ENCODE results near the gene OR5B17.

OR5B17 gene

GRCh38 chr11:58330861-58331260, 28.0 kb downstream of the OR5B17 start:
- Histone ChIP-seq H3K4me1 (ENCODE audit: insufficient read depth, low read length) (no peaks in the 10 kb centered on the region), H3K4me3 (ENCODE audit: low read depth in 1 of 2, low read length in 2 of 2) (no peak overlapping the region), H3K36me3 (ENCODE audit: insufficient read depth, low read length) (no peaks in the 10 kb centered on the region), H2AFZ (ENCODE audit: low read depth, low read length) (no peak overlapping the region), H3K27me3 (ENCODE audit: insufficient read depth, low read length, poor library complexity) (no peaks in the 10 kb centered on the region), H3K27ac (ENCODE audit: low read length) (no peak overlapping the region), H3K9me3 (ENCODE audit: insufficient read depth, low read length, severe bottlenecking) (no peaks in the 10 kb centered on the region), H4K20me1 (ENCODE audit: insufficient read depth, low read length) (no peaks in the 10 kb centered on the region), H3K9ac (ENCODE audit: low read depth, low read length) (no peak overlapping the region), H3K4me2 (ENCODE audit: insufficient read depth, low read length) (no peak overlapping the region), H3K79me2 (ENCODE audit: insufficient read depth, low read length) (no peaks in the 10 kb centered on the region)
- ATAC-seq (ENCODE audit: insufficient read depth, low read depth) (no peak), DNase-seq (no peak)
- TF ChIP-seq EZH2 (IDR thresholded peaks at IDR 0.05; ENCODE audit: borderline replicate concordance, low read depth, low read length, severe bottlenecking) = no peak
- TF ChIP-seq, protein P1, sequence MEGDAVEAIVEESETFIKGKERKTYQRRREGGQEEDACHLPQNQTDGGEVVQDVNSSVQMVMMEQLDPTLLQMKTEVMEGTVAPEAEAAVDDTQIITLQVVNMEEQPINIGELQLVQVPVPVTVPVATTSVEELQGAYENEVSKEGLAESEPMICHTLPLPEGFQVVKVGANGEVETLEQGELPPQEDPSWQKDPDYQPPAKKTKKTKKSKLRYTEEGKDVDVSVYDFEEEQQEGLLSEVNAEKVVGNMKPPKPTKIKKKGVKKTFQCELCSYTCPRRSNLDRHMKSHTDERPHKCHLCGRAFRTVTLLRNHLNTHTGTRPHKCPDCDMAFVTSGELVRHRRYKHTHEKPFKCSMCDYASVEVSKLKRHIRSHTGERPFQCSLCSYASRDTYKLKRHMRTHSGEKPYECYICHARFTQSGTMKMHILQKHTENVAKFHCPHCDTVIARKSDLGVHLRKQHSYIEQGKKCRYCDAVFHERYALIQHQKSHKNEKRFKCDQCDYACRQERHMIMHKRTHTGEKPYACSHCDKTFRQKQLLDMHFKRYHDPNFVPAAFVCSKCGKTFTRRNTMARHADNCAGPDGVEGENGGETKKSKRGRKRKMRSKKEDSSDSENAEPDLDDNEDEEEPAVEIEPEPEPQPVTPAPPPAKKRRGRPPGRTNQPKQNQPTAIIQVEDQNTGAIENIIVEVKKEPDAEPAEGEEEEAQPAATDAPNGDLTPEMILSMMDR (IDR thresholded peaks at IDR 0.05; ENCODE audit: borderline replicate concordance, extremely low read depth, low read length, poor library complexity, severe bottlenecking) = no peak

GRCh38 chr11:58318532-58318931, 40.3 kb downstream of the OR5B17 start:
- H3K36me3 ChIP-seq (ENCODE audit: insufficient read depth, low read length) = no peaks in the 10 kb centered on the region
- no peaks in the 10 kb centered on the region for H3K4me1 ChIP-seq (ENCODE audit: insufficient read depth, low read length)
- no peaks in the 10 kb centered on the region for H3K27me3 ChIP-seq (ENCODE audit: insufficient read depth, low read length, poor library complexity)
- no peak overlapping the region for H3K9ac ChIP-seq (ENCODE audit: low read depth, low read length)
- H3K4me2 ChIP-seq (ENCODE audit: insufficient read depth, low read length) = no peak overlapping the region
- no peak for DNase-seq
- H4K20me1 ChIP-seq (ENCODE audit: insufficient read depth, low read length) = no peaks in the 10 kb centered on the region
- H2AFZ ChIP-seq (ENCODE audit: low read depth, low read length) = no peak overlapping the region
- TF ChIP-seq EZH2 (IDR thresholded peaks at IDR 0.05; ENCODE audit: borderline replicate concordance, low read depth, low read length, severe bottlenecking) = no peak
- TF ChIP-seq, protein P1 (IDR thresholded peaks at IDR 0.05; ENCODE audit: borderline replicate concordance, extremely low read depth, low read length, poor library complexity, severe bottlenecking) = no peak
- no peak for ATAC-seq (ENCODE audit: insufficient read depth, low read depth)
- no peaks in the 10 kb centered on the region for H3K79me2 ChIP-seq (ENCODE audit: insufficient read depth, low read length)
- no peaks in the 10 kb centered on the region for H3K9me3 ChIP-seq (ENCODE audit: insufficient read depth, low read length, severe bottlenecking)
- H3K27ac ChIP-seq (ENCODE audit: low read length) = no peak overlapping the region
- H3K4me3 ChIP-seq (ENCODE audit: low read depth in 1 of 2, low read length in 2 of 2) = no peak overlapping the region

GRCh38 chr11:58316142-58316541, 42.7 kb downstream of the OR5B17 start:
- H2AFZ ChIP-seq (ENCODE audit: low read depth, low read length) = no peak overlapping the region

More at GRCh38 chr11:58316142-58316541, 42.7 kb downstream of the OR5B17 start:
- no peak overlapping the region for H3K4me3 ChIP-seq (ENCODE audit: low read depth in 1 of 2, low read length in 2 of 2)
- H3K27me3 ChIP-seq (ENCODE audit: insufficient read depth, low read length, poor library complexity) = no peaks in the 10 kb centered on the region
- DNase-seq = no peak
- H3K9me3 ChIP-seq (ENCODE audit: insufficient read depth, low read length, severe bottlenecking) = no peaks in the 10 kb centered on the region
- no peaks in the 10 kb centered on the region for H3K79me2 ChIP-seq (ENCODE audit: insufficient read depth, low read length)
- no peak for ATAC-seq (ENCODE audit: insufficient read depth, low read depth)
- H3K4me2 ChIP-seq (ENCODE audit: insufficient read depth, low read length) = no peak overlapping the region
- no peak overlapping the region for H3K27ac ChIP-seq (ENCODE audit: low read length)
- no peaks in the 10 kb centered on the region for H3K36me3 ChIP-seq (ENCODE audit: insufficient read depth, low read length)
- H4K20me1 ChIP-seq (ENCODE audit: insufficient read depth, low read length) = no peaks in the 10 kb centered on the region
- no peak for TF ChIP-seq EZH2 (IDR thresholded peaks at IDR 0.05; ENCODE audit: borderline replicate concordance, low read depth, low read length, severe bottlenecking)
- TF ChIP-seq, protein P1 (IDR thresholded peaks at IDR 0.05; ENCODE audit: borderline replicate concordance, extremely low read depth, low read length, poor library complexity, severe bottlenecking) = no peak
- H3K9ac ChIP-seq (ENCODE audit: low read depth, low read length) = no peak overlapping the region
- H3K4me1 ChIP-seq (ENCODE audit: insufficient read depth, low read length) = no peaks in the 10 kb centered on the region

Data from DND-41 (cell line).